Spleen (tissue), 11 donors: ENCODE measurements around the gene UBE2G1. TPM values are rescaled to one million over a fixed set of nuclear protein-coding genes. Genes with fewer than 3 reads are reported as not detected.

Source experiments
- DNase-seq: peaks from one replicate; pipeline ENCODE4 v3.0.0-alpha.2; 2020
- H3K27ac ChIP-seq, 8 donors: fragments of 200-600 bp; sonication (generic) in 7 of 8; 1 replicate in 4 of 8; 2 replicates in 4 of 8; pipeline versions ENCODE4 v1.5.0 to v1.8.0; 2016 to 2021; ENCODE audit warnings: inconsistent platforms in 4 of 8, mild to moderate bottlenecking in 4 of 8, moderate library complexity in 1 of 8
- H3K27me3 ChIP-seq, 7 donors: fragments of 200-600 bp; sonication (generic) in 6 of 7; replicated peaks in 1 of 7; 1 replicate in 4 of 7; 2 replicates in 3 of 7; pipeline versions ENCODE4 v1.5.0 to v1.8.0; 2016 to 2021; ENCODE audit warnings: inconsistent platforms in 3 of 7, mild to moderate bottlenecking in 1 of 7
- H3K36me3 ChIP-seq, 6 donors: fragments of 200-600 bp; sonication (generic) in 5 of 6; 1 replicate in 4 of 6; 2 replicates in 2 of 6; pipeline versions ENCODE4 v1.5.0 to v1.8.0; 2016 to 2021; ENCODE audit warnings: inconsistent platforms in 2 of 6
- H3K4me1 ChIP-seq, 6 donors: fragments of 200-600 bp; sonication (generic) in 5 of 6; 1 replicate in 3 of 6; 2 replicates in 3 of 6; pipeline versions ENCODE4 v1.5.0 to v1.8.0; 2016 to 2021; ENCODE audit warnings: inconsistent platforms in 3 of 6
- H3K4me3 ChIP-seq, 8 donors: fragments of 200-600 bp; sonication (generic) in 7 of 8; 1 replicate in 4 of 8; 2 replicates in 4 of 8; pipeline versions ENCODE4 v1.5.0 to v1.8.0; 2016 to 2021; ENCODE audit warnings: inconsistent platforms in 4 of 8, mild to moderate bottlenecking in 4 of 8, moderate library complexity in 2 of 8
- H3K9me3 ChIP-seq, 8 donors: fragments of 200-600 bp; sonication (generic) in 7 of 8; 1 replicate in 4 of 8; 2 replicates in 4 of 8; pipeline versions ENCODE4 v1.5.0 to v1.8.0; 2016 to 2021; ENCODE audit warnings: inconsistent platforms in 4 of 8
- POLR2A ChIP-seq, 3 donors: fragments of 450-650 bp; IDR thresholded peaks; one replicate each; pipeline ENCODE4 v1.5.1; 2017; ENCODE audit warnings: antibody characterized with exemption in 3 of 3, mild to moderate bottlenecking in 1 of 3
- POLR2AphosphoS5 ChIP-seq, 3 donors: sonication (generic); formaldehyde crosslinking; IDR thresholded peaks; one replicate each; pipeline ENCODE4 v1.5.1; 2017; ENCODE audit warnings: antibody characterized with exemption in 3 of 3
- WGBS, 5 donors: extraction: QIAGEN DNeasy Blood & Tissue Kit in 3 of 5; methylation state at CpG; one replicate each; pipeline versions ENCODE4 v1.1.5 to v1.1.7; 2013 to 2018; 5-methylcytosine and 5-hydroxymethylcytosine counted together
- intact Hi-C: fragments of 100-400 bp; cut with DNase I; formaldehyde crosslinking; loops from one replicate; pipeline ENCODE4 v1.15.0; 2023; ENCODE audit warnings: low total_unique reads
- polyA plus RNA-seq, 3 donors: library from polyadenylated mRNA; stranded (reverse); fragments of 200-250 nt; gene quantifications; one replicate each; pipeline ENCODE4 v1.2.1, GENCODE V29; 2013
- total RNA-seq, 7 donors: library from RNA; depleted of rRNA in 3 of 7; stranded (reverse); fragments of >200 nt in 3 of 7; fragmentation: NEBNext Ultra II Directional in 4 of 7; extraction: Animal tissue kit (Norgen Biotek cat#: 25700) in 4 of 7; gene quantifications; one replicate each; pipeline versions ENCODE4 v1.1.0 to v1.2.1, GENCODE V29; 2016 to 2021
- TF ChIP-seq, protein P1 (sequence below), 11 experiments: fragments of 200-600 bp in 7 of 11; fragments of 450-650 bp in 4 of 11; sonication (generic) in 4 of 11; IDR thresholded peaks in 8 of 11; conservative IDR thresholded peaks in 3 of 11; 1 replicate in 7 of 11; 2 replicates in 4 of 11; pipeline versions ENCODE4 v1.4.0 to v1.8.0; 2016 to 2021; ENCODE audit warnings: antibody characterized with exemption in 11 of 11, inconsistent platforms in 4 of 11, mild to moderate bottlenecking in 1 of 11
- donor health status: healthy with polysubstance abuse.
- donor health status: DM: no; HTN: no; CAD: no; lungs with moderate emphysema.
- donor health status: DM: no; HTN: no; CAD: no.
- donor health status: Bipolar disorder and iron deficiency.
- donor health status: healthy.
- donor health status: DM: no; HTN: no; CAD: no.
- donor health status: DM: yes; HTN: yes; CAD: no.

The UBE2G1 gene
- total and polyA plus RNA-seq, 10 donors: 10.7 to 59.7 (median 54.1) TPM

DNA sequence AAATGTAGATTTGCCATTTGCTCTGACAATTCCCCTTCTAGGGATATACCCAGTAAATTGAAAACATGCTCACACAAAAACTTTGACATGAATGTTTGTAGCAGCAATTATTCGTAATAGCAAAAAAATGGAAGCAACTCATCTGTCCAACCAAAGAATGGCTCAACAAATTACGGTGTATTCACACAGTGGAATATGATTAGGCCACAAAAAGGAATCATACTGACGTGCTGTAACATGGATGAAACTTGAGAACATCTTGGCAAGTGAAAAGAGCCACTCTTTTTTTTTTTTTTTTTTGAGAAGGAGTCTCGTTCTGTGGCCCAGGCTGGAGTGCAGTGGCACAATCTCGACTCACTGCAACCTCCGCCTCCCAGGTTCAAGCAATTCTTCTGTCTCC lies 43.2 kb upstream of the UBE2G1 start:
- Histone ChIP-seq H3K36me3 (no peaks in the 10 kb centered on the region), H3K4me1 (peaks cover 0 to 11% (median 6%) of the 10 kb centered on the region in 6 donors), H3K27ac (no peak overlapping the region), H3K27me3 (no peaks in the 10 kb centered on the region), H3K9me3 (no peaks in the 10 kb centered on the region), H3K4me3 (no peak overlapping the region)
- WGBS, 5 donors: 82 to 93% (median 89%) methylated on average over 6 of the region's 6 CpGs
- intact Hi-C loops: no loop called here
- no peak for DNase-seq
- TF ChIP-seq POLR2AphosphoS5 (IDR thresholded peaks at IDR 0.05): no peak
- TF ChIP-seq POLR2A (IDR thresholded peaks at IDR 0.05): no peak
- TF ChIP-seq, protein P1, sequence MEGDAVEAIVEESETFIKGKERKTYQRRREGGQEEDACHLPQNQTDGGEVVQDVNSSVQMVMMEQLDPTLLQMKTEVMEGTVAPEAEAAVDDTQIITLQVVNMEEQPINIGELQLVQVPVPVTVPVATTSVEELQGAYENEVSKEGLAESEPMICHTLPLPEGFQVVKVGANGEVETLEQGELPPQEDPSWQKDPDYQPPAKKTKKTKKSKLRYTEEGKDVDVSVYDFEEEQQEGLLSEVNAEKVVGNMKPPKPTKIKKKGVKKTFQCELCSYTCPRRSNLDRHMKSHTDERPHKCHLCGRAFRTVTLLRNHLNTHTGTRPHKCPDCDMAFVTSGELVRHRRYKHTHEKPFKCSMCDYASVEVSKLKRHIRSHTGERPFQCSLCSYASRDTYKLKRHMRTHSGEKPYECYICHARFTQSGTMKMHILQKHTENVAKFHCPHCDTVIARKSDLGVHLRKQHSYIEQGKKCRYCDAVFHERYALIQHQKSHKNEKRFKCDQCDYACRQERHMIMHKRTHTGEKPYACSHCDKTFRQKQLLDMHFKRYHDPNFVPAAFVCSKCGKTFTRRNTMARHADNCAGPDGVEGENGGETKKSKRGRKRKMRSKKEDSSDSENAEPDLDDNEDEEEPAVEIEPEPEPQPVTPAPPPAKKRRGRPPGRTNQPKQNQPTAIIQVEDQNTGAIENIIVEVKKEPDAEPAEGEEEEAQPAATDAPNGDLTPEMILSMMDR (IDR thresholded peaks at IDR 0.05 in 8 of 11, conservative IDR thresholded peaks at IDR 0.05 in 3 of 11): no peak

DNA sequence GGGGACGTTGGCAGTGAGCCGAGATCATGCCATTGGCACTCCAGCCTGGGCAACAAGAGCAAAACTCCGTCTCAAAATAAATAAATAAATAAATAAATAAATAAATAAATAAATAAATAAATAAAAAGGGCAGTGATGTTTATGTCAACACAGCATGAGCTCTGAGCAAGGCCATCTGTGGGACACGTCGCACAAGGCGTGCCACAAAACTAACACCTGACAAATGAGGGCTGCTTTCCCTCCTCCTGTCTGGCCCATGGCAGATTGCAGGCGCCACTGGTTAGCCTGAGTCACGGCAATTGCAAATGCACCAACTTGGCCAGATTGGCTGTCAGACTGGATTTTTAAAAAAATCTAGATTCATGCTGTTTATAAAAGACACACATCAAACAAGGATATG lies 41.4 kb upstream of the UBE2G1 start:
- H3K4me3 ChIP-seq: no peak overlapping the region
- intact Hi-C loops: no loop called here
- no peaks in the 10 kb centered on the region for H3K36me3 ChIP-seq
- no peak overlapping the region for H3K27ac ChIP-seq
- DNase-seq: no peak
- no peaks in the 10 kb centered on the region for H3K9me3 ChIP-seq
- TF ChIP-seq, protein P1 (IDR thresholded peaks at IDR 0.05 in 8 of 11, conservative IDR thresholded peaks at IDR 0.05 in 3 of 11): no peak
- TF ChIP-seq POLR2A (IDR thresholded peaks at IDR 0.05): no peak
- no peak for TF ChIP-seq POLR2AphosphoS5 (IDR thresholded peaks at IDR 0.05)
- peaks cover 0 to 5% (median 2%) of the 10 kb centered on the region in 6 donors for H3K4me1 ChIP-seq
- H3K27me3 ChIP-seq: no peaks in the 10 kb centered on the region
- 85 to 95% (median 91%) methylated on average over 8 of the region's 8 CpGs for WGBS, 5 donors

DNA sequence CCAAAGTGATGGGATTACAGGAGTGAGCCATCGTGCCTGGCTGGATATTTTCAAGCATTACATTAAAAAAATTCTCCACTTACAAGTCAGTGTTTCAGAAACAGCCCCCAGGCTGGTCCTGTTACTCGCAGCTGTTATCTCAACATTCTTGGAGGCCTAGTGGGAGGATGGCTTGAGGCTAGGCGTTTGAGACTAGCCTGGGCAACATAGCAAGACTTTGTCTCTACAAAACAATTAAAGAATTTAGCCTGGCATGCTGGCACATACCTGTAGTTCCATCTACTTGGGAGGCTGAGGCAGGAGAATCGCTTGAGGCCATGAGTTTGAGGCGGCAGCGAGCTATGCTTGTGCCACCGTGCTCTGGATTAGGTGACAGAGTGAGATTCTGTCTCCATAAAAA lies 40.7 kb upstream of the UBE2G1 start:
- H3K36me3 ChIP-seq: no peaks in the 10 kb centered on the region
- intact Hi-C loops: no loop called here
- no peak overlapping the region for H3K4me3 ChIP-seq
- no peaks in the 10 kb centered on the region for H3K4me1 ChIP-seq
- 91 to 95% (median 94%) methylated on average over 7 of the region's 7 CpGs for WGBS, 5 donors
- TF ChIP-seq POLR2AphosphoS5 (IDR thresholded peaks at IDR 0.05) (no peak), POLR2A (IDR thresholded peaks at IDR 0.05) (no peak)
- TF ChIP-seq, protein P1 (IDR thresholded peaks at IDR 0.05 in 8 of 11, conservative IDR thresholded peaks at IDR 0.05 in 3 of 11): no peak
- DNase-seq: no peak
- no peaks in the 10 kb centered on the region for H3K9me3 ChIP-seq
- no peak overlapping the region for H3K27ac ChIP-seq
- H3K27me3 ChIP-seq: no peaks in the 10 kb centered on the region

DNA sequence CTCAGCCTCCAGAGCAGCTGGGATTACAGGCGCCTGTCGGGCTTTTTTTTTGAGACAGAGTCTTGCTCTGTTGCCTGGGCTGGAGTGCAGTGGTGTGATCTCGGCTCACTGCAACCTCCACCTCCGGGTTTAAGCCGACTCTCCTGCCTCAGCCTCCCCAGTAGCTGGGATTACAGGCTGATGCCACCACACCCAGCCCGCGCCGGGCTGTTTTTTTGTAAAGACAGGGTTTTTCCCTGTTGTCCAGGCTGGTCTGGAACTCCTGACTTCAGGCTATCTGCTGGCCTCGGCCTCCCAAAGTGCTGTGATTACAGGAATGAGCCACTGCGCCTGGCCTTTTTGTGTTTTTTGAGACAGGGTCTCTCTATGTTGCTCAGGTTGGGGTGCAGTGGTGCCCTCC lies 39.9 kb upstream of the UBE2G1 start:
- DNase-seq: no peak
- Histone ChIP-seq H3K4me3 (no peak overlapping the region), H3K27ac (no peak overlapping the region), H3K36me3 (no peaks in the 10 kb centered on the region), H3K9me3 (no peaks in the 10 kb centered on the region), H3K4me1 (no peaks in the 10 kb centered on the region), H3K27me3 (no peaks in the 10 kb centered on the region)
- TF ChIP-seq, protein P1 (IDR thresholded peaks at IDR 0.05 in 8 of 11, conservative IDR thresholded peaks at IDR 0.05 in 3 of 11): no peak
- TF ChIP-seq POLR2A (IDR thresholded peaks at IDR 0.05) (no peak), POLR2AphosphoS5 (IDR thresholded peaks at IDR 0.05) (no peak)
- 91 to 98% (median 97%) methylated on average over 7 to 10 of the region's 10 CpGs for WGBS, 5 donors
- intact Hi-C loops: no loop called here
